Sigmoid colon (tissue), 4 donors: ENCODE measurements around the gene TEP1.

ENCODE experiments used
- EP300 ChIP-seq, 4 donors: sonication (generic); formaldehyde crosslinking; IDR thresholded peaks; one replicate each; pipeline ENCODE4 v1.6.1; 2017; ENCODE audit warnings: antibody characterized with exemption in 4 of 4
- POLR2A ChIP-seq, 2 donors: fragments of 450-650 bp; IDR thresholded peaks; one replicate each; pipeline ENCODE4 v1.6.1; 2016; ENCODE audit warnings: antibody characterized with exemption in 2 of 2, mild to moderate bottlenecking in 2 of 2, moderate library complexity in 2 of 2
- POLR2AphosphoS5 ChIP-seq, 4 donors: sonication (generic); formaldehyde crosslinking; IDR thresholded peaks; one replicate each; pipeline ENCODE4 v1.6.1; 2017; ENCODE audit warnings: antibody characterized with exemption in 4 of 4
- TF ChIP-seq, protein P1 (sequence below), 4 experiments: fragments of 450-650 bp in 3 of 4; fragments of 200-600 bp in 1 of 4; IDR thresholded peaks; one replicate each; pipeline ENCODE4 v1.5.1; 2016 to 2019; ENCODE audit warnings: antibody characterized with exemption in 4 of 4, mild to moderate bottlenecking in 3 of 4, moderate library complexity in 2 of 4

GRCh38 chr14:20379743-20380142 lies 33.6 kb downstream of the TEP1 start:
- TF ChIP-seq POLR2A (IDR thresholded peaks at IDR 0.05) (no peak), EP300 (IDR thresholded peaks at IDR 0.05) (no peak), POLR2AphosphoS5 (IDR thresholded peaks at IDR 0.05) (no peak)
- TF ChIP-seq, protein P1, sequence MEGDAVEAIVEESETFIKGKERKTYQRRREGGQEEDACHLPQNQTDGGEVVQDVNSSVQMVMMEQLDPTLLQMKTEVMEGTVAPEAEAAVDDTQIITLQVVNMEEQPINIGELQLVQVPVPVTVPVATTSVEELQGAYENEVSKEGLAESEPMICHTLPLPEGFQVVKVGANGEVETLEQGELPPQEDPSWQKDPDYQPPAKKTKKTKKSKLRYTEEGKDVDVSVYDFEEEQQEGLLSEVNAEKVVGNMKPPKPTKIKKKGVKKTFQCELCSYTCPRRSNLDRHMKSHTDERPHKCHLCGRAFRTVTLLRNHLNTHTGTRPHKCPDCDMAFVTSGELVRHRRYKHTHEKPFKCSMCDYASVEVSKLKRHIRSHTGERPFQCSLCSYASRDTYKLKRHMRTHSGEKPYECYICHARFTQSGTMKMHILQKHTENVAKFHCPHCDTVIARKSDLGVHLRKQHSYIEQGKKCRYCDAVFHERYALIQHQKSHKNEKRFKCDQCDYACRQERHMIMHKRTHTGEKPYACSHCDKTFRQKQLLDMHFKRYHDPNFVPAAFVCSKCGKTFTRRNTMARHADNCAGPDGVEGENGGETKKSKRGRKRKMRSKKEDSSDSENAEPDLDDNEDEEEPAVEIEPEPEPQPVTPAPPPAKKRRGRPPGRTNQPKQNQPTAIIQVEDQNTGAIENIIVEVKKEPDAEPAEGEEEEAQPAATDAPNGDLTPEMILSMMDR (IDR thresholded peaks at IDR 0.05) = no peak
